Activated T-helper 1 cell treated with anti-CD3 and anti-CD28 coated beads, Interleukin-12 subunit alpha, Interleukin-12 subunit beta, Interleukin-2, Interleukin-4 antibody, amounts not matched to agents 30 ng/mL and 10 ng/mL and 1 ng/mL, durations not matched to agents 14 hours and 24 hours and 36 hours (primary cell): ENCODE data around the gene CGAS. TPM values are rescaled to one million over a fixed set of nuclear protein-coding genes. Genes with fewer than 3 reads are reported as not detected.
"Not testable (repeated sequence)": the region's sequence is repeated elsewhere in the genome, so short reads cannot be mapped to it uniquely, and the experiment has no call there.

Source experiments
- DNase-seq: peaks from one replicate; pipeline ENCODE4 v3.0.0; 2021; ENCODE audit warnings: low spot score
- H3K27ac Mint-ChIP-seq: one replicate; pipeline ENCODE4 v1.8.0; 2021; ENCODE audit warnings: mild to moderate bottlenecking, mixed read lengths
- H3K27me3 Mint-ChIP-seq: one replicate; pipeline ENCODE4 v1.8.0; 2022; ENCODE audit warnings: mild to moderate bottlenecking, moderate library complexity, mixed read lengths; ENCODE audit not compliant: insufficient read depth
- H3K36me3 Mint-ChIP-seq: one replicate; pipeline ENCODE4 v1.8.0; 2021; ENCODE audit warnings: low read depth, mixed read lengths
- H3K4me1 Mint-ChIP-seq: one replicate; pipeline ENCODE4 v1.8.0; 2021; ENCODE audit warnings: low read depth, mixed read lengths
- H3K4me3 Mint-ChIP-seq: one replicate; pipeline ENCODE4 v1.8.0; 2021; ENCODE audit warnings: mild to moderate bottlenecking, moderate library complexity, mixed read lengths
- H3K9me3 Mint-ChIP-seq: one replicate; pipeline ENCODE4 v1.8.0; 2021; ENCODE audit warnings: mixed read lengths
- intact Hi-C: fragments of 100-400 bp; cut with micrococcal nuclease; formaldehyde crosslinking; loops from one replicate; pipeline ENCODE4 v1.15.1; 2024
- total RNA-seq: library from RNA; stranded (reverse); gene quantifications from 2 replicates; pipeline ENCODE4 v1.2.3, GENCODE V29; 2022

CGAS gene
- total RNA-seq = 47.6 and 51.1 TPM in 2 replicates

GRCh38 chr6:73452107-73452461 lies at the start of gene CGAS:
CGAS (minus strand) TSS chr6:73452297; CDS start chr6:73452181, 116 bp downstream.
- no peaks in the 10 kb centered on the region for H3K9me3 Mint-ChIP-seq
- peaks cover 39% of the 10 kb centered on the region for H3K4me1 Mint-ChIP-seq
- peaks cover 22% of the 10 kb centered on the region for H3K36me3 Mint-ChIP-seq
- intact Hi-C loops = loop anchor here (1.0 to 10.0 kb wide), 2 partner anchors 9 to 273 kb away; partner anchors contain the start of gene MTO1
- H3K4me3 Mint-ChIP-seq = peak within 1 kb of the TSS; percentile 97
- H3K27me3 Mint-ChIP-seq = no peaks in the 10 kb centered on the region
- DNase-seq = peak; percentile 79
- H3K27ac Mint-ChIP-seq = peak within 1 kb of the TSS; percentile 87

DNA sequence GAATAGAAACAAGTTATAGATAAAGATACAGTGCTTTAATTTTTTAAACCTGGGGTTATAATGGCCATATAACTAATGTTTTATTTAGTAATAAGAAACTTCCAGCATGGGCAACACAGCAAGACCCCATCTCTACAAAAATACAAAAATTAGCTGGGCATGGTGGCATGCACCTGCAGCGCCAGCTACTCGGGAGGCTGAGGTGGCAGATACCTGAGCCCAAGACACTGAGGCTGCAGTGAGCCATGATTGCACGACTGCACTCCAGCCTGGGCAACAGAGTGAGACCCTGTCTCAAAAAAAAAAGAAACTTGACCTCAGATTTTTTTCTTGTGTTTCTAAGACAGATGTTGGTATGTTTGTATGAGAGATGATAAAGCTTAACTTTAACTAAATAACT lies 45.8 kb upstream of the CGAS start:
- Mint-ChIP-seq H3K4me1 (no peaks in the 10 kb centered on the region), H3K36me3 (peaks cover 24% of the 10 kb centered on the region), H3K27ac (no peak overlapping the region), H3K4me3 (no peak overlapping the region), H3K27me3 (no peaks in the 10 kb centered on the region), H3K9me3 (no peaks in the 10 kb centered on the region)
- intact Hi-C loops = no loop called here
- no peak for DNase-seq

GRCh38 chr6:73491377-73491776 lies 39.3 kb upstream of the CGAS start:
- H3K36me3 Mint-ChIP-seq = peaks cover 46% of the 10 kb centered on the region
- no peak overlapping the region for H3K27ac Mint-ChIP-seq
- H3K27me3 Mint-ChIP-seq = no peaks in the 10 kb centered on the region
- no peak for DNase-seq
- no peak overlapping the region for H3K4me3 Mint-ChIP-seq
- no peaks in the 10 kb centered on the region for H3K4me1 Mint-ChIP-seq
- H3K9me3 Mint-ChIP-seq = no peaks in the 10 kb centered on the region
- intact Hi-C loops = no loop called here

- Mint-ChIP-seq H3K36me3 (peaks cover 53% of the 10 kb centered on the region), H3K9me3 (no peaks in the 10 kb centered on the region), H3K27ac (no peak overlapping the region), H3K4me3 (no peak overlapping the region), H3K27me3 (no peaks in the 10 kb centered on the region), H3K4me1 (no peaks in the 10 kb centered on the region)
- intact Hi-C loops = no loop called here
- no peak for DNase-seq
Measured at GRCh38 chr6:73487473-73487872, 35.4 kb upstream of the CGAS start.

DNA sequence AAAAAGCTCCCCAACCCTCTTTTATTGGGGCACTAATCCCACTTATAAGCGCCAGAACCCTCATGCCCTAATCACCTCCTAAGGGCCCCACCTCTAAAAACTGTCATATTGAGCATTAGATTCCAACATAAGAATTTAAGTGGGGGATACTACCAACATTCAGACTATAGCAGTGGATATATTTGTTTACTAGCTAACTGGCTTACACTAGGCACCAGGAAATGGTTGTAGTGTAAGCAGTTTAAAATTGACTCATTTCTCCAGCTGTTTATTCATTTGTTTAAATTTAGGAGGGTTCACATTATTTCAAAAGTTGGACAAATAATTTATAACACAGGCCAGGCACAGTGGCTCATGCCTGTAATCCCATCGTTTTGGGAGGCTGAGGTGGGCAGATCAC lies 32.3 kb upstream of the CGAS start:
- H3K27ac Mint-ChIP-seq = no peak overlapping the region

GRCh38 chr6:73481969-73482368 lies 29.9 kb upstream of the CGAS start:
- Mint-ChIP-seq H3K27ac (peak overlapping the region; percentile 47), H3K36me3 (peaks cover 37% of the 10 kb centered on the region), H3K9me3 (no peaks in the 10 kb centered on the region), H3K27me3 (no peaks in the 10 kb centered on the region), H3K4me1 (no peaks in the 10 kb centered on the region), H3K4me3 (no peak overlapping the region)
- intact Hi-C loops = no loop called here
- no peak for DNase-seq

More for the DNA sequence above, 32.3 kb upstream of the CGAS start:
- H3K36me3 Mint-ChIP-seq = peaks cover 47% of the 10 kb centered on the region
- H3K4me3 Mint-ChIP-seq = no peak overlapping the region
- no peaks in the 10 kb centered on the region for H3K9me3 Mint-ChIP-seq
- no peaks in the 10 kb centered on the region for H3K27me3 Mint-ChIP-seq
- DNase-seq = no peak
- intact Hi-C loops = no loop called here
- no peaks in the 10 kb centered on the region for H3K4me1 Mint-ChIP-seq

DNA sequence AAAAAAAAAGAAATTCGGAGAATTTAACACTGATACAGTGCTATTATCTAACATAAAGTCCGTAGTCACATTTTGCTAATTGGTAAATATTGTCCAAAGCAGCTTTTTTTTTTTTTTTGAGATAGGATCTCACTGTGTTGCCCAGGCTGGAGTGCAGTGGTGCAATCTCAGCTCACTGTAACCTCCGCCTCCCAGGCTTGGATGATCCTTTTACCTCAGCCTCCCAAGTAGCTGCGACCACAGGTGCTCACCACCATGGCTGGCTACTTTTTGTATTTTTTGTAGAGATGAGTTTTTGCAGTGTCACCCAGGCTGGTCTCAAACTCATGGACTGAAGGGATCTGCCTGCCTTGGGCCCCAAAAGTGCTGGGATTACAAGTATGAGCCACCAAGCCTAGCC lies 25.3 kb upstream of the CGAS start:
- no peaks in the 10 kb centered on the region for H3K27me3 Mint-ChIP-seq
- no peaks in the 10 kb centered on the region for H3K9me3 Mint-ChIP-seq
- no peak overlapping the region for H3K27ac Mint-ChIP-seq
- no peak for DNase-seq
- H3K4me1 Mint-ChIP-seq = peaks cover 3% of the 10 kb centered on the region
- no peak overlapping the region for H3K4me3 Mint-ChIP-seq
- H3K36me3 Mint-ChIP-seq = peaks cover 32% of the 10 kb centered on the region
- intact Hi-C loops = no loop called here

GRCh38 chr6:73476723-73477122 lies 24.6 kb upstream of the CGAS start:
- Mint-ChIP-seq H3K36me3 (peaks cover 31% of the 10 kb centered on the region), H3K4me1 (peaks cover 9% of the 10 kb centered on the region), H3K27ac (no peak overlapping the region), H3K9me3 (no peaks in the 10 kb centered on the region), H3K27me3 (no peaks in the 10 kb centered on the region), H3K4me3 (no peak overlapping the region)
- intact Hi-C loops = no loop called here
- no peak for DNase-seq

- intact Hi-C loops = loop anchor here (1.0 kb wide), 1 partner anchor 10 kb away; the partner anchor contains the start of gene MTO1
- no peak for DNase-seq
- H3K27me3 Mint-ChIP-seq = no peaks in the 10 kb centered on the region
- H3K4me3 Mint-ChIP-seq = peak overlapping the region; percentile 70
- peak overlapping the region; percentile 66 for H3K27ac Mint-ChIP-seq
- H3K4me1 Mint-ChIP-seq = peaks cover 22% of the 10 kb centered on the region
- no peaks in the 10 kb centered on the region for H3K9me3 Mint-ChIP-seq
- peaks cover 35% of the 10 kb centered on the region for H3K36me3 Mint-ChIP-seq
Measured at GRCh38 chr6:73471686-73472290, 19.7 kb upstream of the CGAS start.

GRCh38 chr6:73461537-73462350 lies 9.6 kb upstream of the CGAS start, which contains the start of gene MTO1:
MTO1 (plus strand) TSS chr6:73461737; CDS start chr6:73461855, 118 bp downstream.
- intact Hi-C loops = loop anchor here (1.0 to 5.0 kb wide), 6 partner anchors 9 to 192 kb away; partner anchors contain the start of genes CGAS and SLC17A5
- Mint-ChIP-seq H3K9me3 (no peaks in the 10 kb centered on the region), H3K36me3 (peaks cover 23% of the 10 kb centered on the region), H3K4me1 (peaks cover 54% of the 10 kb centered on the region), H3K27ac (peak within 1 kb of the TSS; percentile 100), H3K27me3 (no peaks in the 10 kb centered on the region), H3K4me3 (peak within 1 kb of the TSS; percentile 100)
- DNase-seq = peak; percentile 74

- Mint-ChIP-seq H3K27ac (peak overlapping the region; percentile 86), H3K4me1 (peaks cover 53% of the 10 kb centered on the region), H3K36me3 (peaks cover 17% of the 10 kb centered on the region), H3K4me3 (peak overlapping the region; percentile 68), H3K27me3 (no peaks in the 10 kb centered on the region), H3K9me3 (no peaks in the 10 kb centered on the region)
- DNase-seq = no peak
- intact Hi-C loops = loop anchor here (2.0 to 5.0 kb wide), 2 partner anchors 121 to 152 kb away; no protein-coding TSS in a partner anchor
Measured at GRCh38 chr6:73460056-73460455, 8.0 kb upstream of the CGAS start.

DNA sequence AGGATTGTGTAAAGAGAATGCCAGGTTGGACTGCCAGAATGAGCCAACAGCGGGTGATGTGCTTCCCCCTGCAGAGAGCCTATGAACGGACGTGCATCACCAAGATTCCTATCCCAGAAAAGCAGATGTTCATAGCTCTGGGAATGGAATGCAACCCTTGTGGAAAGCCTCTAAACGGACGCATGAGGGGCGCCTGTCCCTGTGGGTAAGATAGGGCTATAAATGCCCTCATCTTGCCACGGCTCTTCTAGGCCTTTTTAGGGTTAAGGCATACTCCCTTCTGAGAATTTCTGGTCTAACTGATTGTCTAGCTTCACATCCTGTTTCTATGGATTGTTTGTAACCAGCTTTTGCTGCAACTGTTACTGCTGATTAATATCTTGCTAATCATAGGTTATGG lies 7.4 kb upstream of the CGAS start:
- peaks cover 17% of the 10 kb centered on the region for H3K36me3 Mint-ChIP-seq
- peak overlapping the region; percentile 86 for H3K27ac Mint-ChIP-seq
- H3K9me3 Mint-ChIP-seq, DNase-seq, H3K27me3 Mint-ChIP-seq: not testable (repeated sequence)
- intact Hi-C loops = loop anchor here (10.0 kb wide), 1 partner anchor 265 kb away; no protein-coding TSS in a partner anchor
- peaks cover 53% of the 10 kb centered on the region for H3K4me1 Mint-ChIP-seq
- peak overlapping the region; percentile 68 for H3K4me3 Mint-ChIP-seq
